Ascending aorta (tissue), 2 donors: Measurements from ENCODE around the gene NACAD. TPM values are rescaled to one million over a fixed set of nuclear protein-coding genes. Genes with fewer than 3 reads are reported as not detected.

Source experiments
- DNase-seq, 2 donors: peaks; one replicate each; pipeline ENCODE4 v3.0.0-alpha.2; 2019; ENCODE audit warnings: low spot score in 2 of 2
- H3K27ac ChIP-seq, 2 donors: fragments of 200-600 bp; sonication (generic); one replicate each; pipeline ENCODE4 v1.5.1; 2016 to 2017; ENCODE audit warnings: mild to moderate bottlenecking in 1 of 2
- H3K27me3 ChIP-seq: fragments of 200-600 bp; sonication (generic); one replicate; pipeline ENCODE4 v1.5.1; 2017
- H3K36me3 ChIP-seq, 2 donors: fragments of 200-600 bp; sonication (generic); one replicate each; pipeline ENCODE4 v1.5.1; 2016
- H3K4me1 ChIP-seq, 2 donors: fragments of 200-600 bp; sonication (generic); one replicate each; pipeline ENCODE4 v1.5.1; 2016 to 2017; ENCODE audit warnings: mild to moderate bottlenecking in 1 of 2
- H3K4me3 ChIP-seq, 2 donors: fragments of 200-600 bp; sonication (generic); one replicate each; pipeline ENCODE4 v1.5.1; 2016 to 2017; ENCODE audit warnings: mild to moderate bottlenecking in 1 of 2
- H3K9me3 ChIP-seq, 2 donors: fragments of 200-600 bp; sonication (generic); one replicate each; pipeline ENCODE4 v1.5.1; 2016
- intact Hi-C: fragments of 100-400 bp; cut with DNase I; formaldehyde crosslinking; loops from one replicate; pipeline ENCODE4 v1.15.1; 2023
- total RNA-seq: library from RNA; depleted of rRNA; stranded (reverse); fragments of >200 nt; gene quantifications from one replicate; pipeline ENCODE4 v1.1.0, GENCODE V29; 2016
- TF ChIP-seq, protein P1 (sequence below), 3 experiments: fragments of 200-600 bp in 2 of 3; fragments of 450-650 bp in 1 of 3; sonication (generic) in 2 of 3; IDR thresholded peaks; one replicate each; pipeline ENCODE4 v1.5.1; 2016 to 2019; ENCODE audit warnings: antibody characterized with exemption in 3 of 3, mild to moderate bottlenecking in 1 of 3, moderate library complexity in 1 of 3

NACAD gene
- total RNA-seq, 1 donor from 2014 or later, result 7.1 TPM

DNA sequence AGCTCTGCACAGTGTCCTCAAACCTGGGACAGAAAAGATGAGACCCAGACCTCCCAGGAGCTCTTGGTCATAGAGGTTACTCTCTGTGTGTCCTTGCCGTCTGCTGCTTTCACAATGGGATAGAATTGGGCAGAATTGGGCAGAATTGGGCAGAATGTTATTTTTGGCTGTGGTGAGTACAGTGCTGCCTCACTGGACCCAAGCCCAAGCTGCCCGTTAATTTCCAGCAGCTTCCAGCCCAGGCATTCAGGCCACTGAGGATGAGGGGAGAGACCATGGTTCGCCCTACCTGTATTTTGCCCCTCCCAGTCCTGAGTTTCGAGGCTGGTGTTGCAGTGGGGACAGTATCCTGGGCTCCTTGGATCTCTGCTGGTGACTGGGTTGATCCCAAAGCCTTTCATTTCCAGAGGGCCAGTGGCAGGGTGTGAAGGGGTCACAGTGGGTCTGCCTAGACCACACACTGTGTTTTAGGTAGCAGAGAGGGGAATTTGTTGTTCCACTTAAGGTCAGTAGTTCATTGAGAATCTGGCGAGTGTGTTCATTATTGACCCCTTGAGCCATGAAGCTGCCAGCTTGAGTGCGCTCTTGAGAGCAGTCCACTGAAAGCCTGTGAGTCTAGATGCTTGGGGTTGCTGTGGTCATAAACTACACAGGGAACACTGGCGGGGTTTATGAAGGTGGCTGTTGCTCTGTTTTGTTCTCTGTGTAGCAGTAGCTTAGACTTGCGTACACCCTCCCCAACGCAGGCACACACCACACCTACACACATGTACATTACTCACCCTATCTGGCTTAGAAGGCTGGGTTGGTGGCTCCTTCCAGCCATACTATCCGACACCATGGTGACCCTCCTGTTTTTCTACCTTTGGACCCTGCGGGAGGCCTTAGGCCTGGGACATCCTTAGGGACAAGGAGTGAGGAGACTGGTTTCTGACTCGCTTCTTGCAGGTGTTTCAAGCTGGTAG is 23.5 kb downstream of the NACAD start:
- no peaks in the 10 kb centered on the region for H3K9me3 ChIP-seq
- H3K27me3 ChIP-seq, result no peaks in the 10 kb centered on the region
- TF ChIP-seq, protein P1, sequence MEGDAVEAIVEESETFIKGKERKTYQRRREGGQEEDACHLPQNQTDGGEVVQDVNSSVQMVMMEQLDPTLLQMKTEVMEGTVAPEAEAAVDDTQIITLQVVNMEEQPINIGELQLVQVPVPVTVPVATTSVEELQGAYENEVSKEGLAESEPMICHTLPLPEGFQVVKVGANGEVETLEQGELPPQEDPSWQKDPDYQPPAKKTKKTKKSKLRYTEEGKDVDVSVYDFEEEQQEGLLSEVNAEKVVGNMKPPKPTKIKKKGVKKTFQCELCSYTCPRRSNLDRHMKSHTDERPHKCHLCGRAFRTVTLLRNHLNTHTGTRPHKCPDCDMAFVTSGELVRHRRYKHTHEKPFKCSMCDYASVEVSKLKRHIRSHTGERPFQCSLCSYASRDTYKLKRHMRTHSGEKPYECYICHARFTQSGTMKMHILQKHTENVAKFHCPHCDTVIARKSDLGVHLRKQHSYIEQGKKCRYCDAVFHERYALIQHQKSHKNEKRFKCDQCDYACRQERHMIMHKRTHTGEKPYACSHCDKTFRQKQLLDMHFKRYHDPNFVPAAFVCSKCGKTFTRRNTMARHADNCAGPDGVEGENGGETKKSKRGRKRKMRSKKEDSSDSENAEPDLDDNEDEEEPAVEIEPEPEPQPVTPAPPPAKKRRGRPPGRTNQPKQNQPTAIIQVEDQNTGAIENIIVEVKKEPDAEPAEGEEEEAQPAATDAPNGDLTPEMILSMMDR (IDR thresholded peaks at IDR 0.05), result no peak
- no peak overlapping the region for H3K27ac ChIP-seq
- H3K4me3 ChIP-seq, result no peak overlapping the region
- peaks cover 24 to 49% of the 10 kb centered on the region in 2 donors for H3K36me3 ChIP-seq
- intact Hi-C loops, result no loop called here
- H3K4me1 ChIP-seq, result no peaks in the 10 kb centered on the region
- DNase-seq, result peak in 1 of 2 donors; percentile 19

- no peaks in the 10 kb centered on the region for H3K4me1 ChIP-seq
- peaks cover 14 to 38% of the 10 kb centered on the region in 2 donors for H3K36me3 ChIP-seq
- intact Hi-C loops, result no loop called here
Measured at GRCh38 chr7:45064047-45064725, 24.6 kb downstream of the NACAD start.

DNA sequence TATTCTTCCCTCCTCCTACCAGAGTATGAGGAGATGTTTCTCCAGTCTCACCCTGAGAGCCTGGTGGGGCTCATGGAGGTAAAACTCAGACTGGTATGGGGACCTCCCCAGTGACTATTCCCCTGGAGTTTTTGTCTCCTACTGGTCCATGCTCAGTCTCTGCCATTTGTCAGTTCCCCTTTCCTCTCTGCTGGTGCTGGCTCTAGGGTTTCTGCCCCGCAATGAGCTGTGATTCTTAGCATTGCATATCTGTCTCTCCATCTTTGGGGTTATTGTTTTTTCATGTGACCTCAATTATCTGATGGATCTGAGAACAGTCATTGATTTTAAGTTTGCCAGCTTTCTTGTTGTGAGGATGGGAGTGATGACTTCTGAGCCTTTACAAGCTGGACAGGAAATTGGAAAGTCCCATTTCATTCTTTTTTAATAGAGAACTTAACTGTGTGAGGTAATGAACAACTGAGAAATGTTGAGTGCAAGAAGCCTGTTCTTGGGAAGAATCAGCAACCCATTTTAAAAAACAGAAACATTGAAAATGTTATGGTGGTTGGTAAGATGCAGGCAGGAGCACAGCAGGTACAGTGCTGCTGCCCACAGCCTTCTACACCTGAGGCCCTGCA is 26.9 kb downstream of the NACAD start:
- intact Hi-C loops, result no loop called here
- Histone ChIP-seq H3K36me3 (peaks cover 4 to 18% of the 10 kb centered on the region in 2 donors), H3K4me1 (no peaks in the 10 kb centered on the region), H3K4me3 (no peak overlapping the region), H3K9me3 (no peaks in the 10 kb centered on the region), H3K27ac (no peak overlapping the region), H3K27me3 (no peaks in the 10 kb centered on the region)
- TF ChIP-seq, protein P1 (IDR thresholded peaks at IDR 0.05), result no peak
- DNase-seq, result peak in 1 of 2 donors; percentile 12

More at GRCh38 chr7:45064047-45064725, 24.6 kb downstream of the NACAD start:
- no peak overlapping the region for H3K4me3 ChIP-seq
- H3K27ac ChIP-seq, result no peak overlapping the region
- no peaks in the 10 kb centered on the region for H3K9me3 ChIP-seq
- DNase-seq, result peak in 1 of 2 donors; percentile 52
- TF ChIP-seq, protein P1 (IDR thresholded peaks at IDR 0.05), result no peak
- no peaks in the 10 kb centered on the region for H3K27me3 ChIP-seq

DNA sequence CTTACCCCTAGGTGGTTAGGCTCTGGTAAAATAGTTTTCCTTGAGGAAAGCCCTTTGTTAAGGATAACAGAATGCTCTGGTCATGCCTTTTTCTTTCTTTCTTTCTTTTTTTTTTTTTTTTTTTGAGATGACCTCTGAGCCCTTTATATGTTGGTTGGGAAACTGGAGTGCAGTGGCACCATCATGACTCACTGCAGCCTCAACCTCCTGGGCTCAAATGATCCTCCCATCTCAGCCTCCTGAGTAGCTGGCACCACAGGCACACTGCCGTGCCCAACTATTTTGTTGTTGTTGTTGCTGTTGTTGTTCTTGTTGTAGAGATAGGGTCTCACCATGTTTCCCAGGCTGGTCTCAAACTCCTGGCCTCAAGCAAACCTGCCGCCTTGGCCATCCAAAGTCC is 27.4 kb downstream of the NACAD start:
- Histone ChIP-seq H3K4me1 (no peaks in the 10 kb centered on the region), H3K27me3 (no peaks in the 10 kb centered on the region), H3K36me3 (peaks cover 0 to 18% of the 10 kb centered on the region in 2 donors), H3K4me3 (no peak overlapping the region), H3K9me3 (no peaks in the 10 kb centered on the region), H3K27ac (no peak overlapping the region)
- DNase-seq, result peak in 1 of 2 donors; percentile 21
- TF ChIP-seq, protein P1 (IDR thresholded peaks at IDR 0.05), result no peak
- intact Hi-C loops, result no loop called here

DNA sequence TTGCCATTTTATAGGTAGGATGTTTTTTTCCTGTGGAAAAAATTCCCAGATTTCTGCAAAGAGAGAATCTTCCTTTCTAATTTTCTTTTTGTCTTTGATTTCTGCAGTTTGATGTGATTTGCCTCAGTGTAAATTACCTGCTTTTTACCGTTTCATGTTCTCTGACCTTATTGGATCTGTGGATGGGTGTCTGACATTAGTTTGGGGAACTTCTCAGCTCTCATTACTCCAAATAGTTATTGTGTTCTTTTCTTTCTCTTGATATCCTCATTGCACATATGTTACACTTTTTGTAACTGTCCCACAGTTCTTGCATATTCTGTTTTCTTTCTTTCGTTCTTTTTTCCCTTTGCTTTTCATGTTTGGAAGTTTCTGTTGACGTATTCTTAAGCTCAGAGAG is 28.5 kb downstream of the NACAD start:
- peaks cover 0 to 12% of the 10 kb centered on the region in 2 donors for H3K36me3 ChIP-seq
- TF ChIP-seq, protein P1 (IDR thresholded peaks at IDR 0.05), result no peak
- H3K27ac ChIP-seq, result no peak overlapping the region
- H3K4me1 ChIP-seq, result no peaks in the 10 kb centered on the region
- H3K4me3 ChIP-seq, result no peak overlapping the region
- DNase-seq, result no peak
- H3K27me3 ChIP-seq, result no peaks in the 10 kb centered on the region
- H3K9me3 ChIP-seq, result no peaks in the 10 kb centered on the region
- intact Hi-C loops, result no loop called here
